GM12801 (cell line): ENCODE results near the gene RFTN2.

Experiments
- CTCF ChIP-seq: IDR thresholded peaks from one replicate; pipeline ENCODE4 v1.5.1; 2011; ENCODE audit warnings: control low read depth; ENCODE audit not compliant: insufficient read length; ENCODE audit errors: extremely low read depth

RFTN2 gene

GRCh38 chr2:197675246-197675645, at the start of gene RFTN2:
Gene RFTN2 (minus strand): TSS chr2:197675587. CDS start chr2:197675458, 129 bp downstream.
- no peak for TF ChIP-seq CTCF

- TF ChIP-seq CTCF, result no peak
Observed at GRCh38 chr2:197717863-197718262, 42.5 kb upstream of the RFTN2 start.

GRCh38 chr2:197713271-197713670, 37.9 kb upstream of the RFTN2 start:
- TF ChIP-seq CTCF, result no peak

- TF ChIP-seq CTCF, result no peak
Observed at GRCh38 chr2:197711578-197711977, 36.2 kb upstream of the RFTN2 start.

- no peak for TF ChIP-seq CTCF
Observed at GRCh38 chr2:197710424-197711042, 35.1 kb upstream of the RFTN2 start.

GRCh38 chr2:197708331-197708730, 32.9 kb upstream of the RFTN2 start:
- TF ChIP-seq CTCF, result no peak

GRCh38 chr2:197707316-197708213, 32.2 kb upstream of the RFTN2 start:
- no peak for TF ChIP-seq CTCF
